Measurements from ENCODE around the gene ORC2. TPM values are rescaled to one million over a fixed set of nuclear protein-coding genes. Genes with fewer than 3 reads are reported as not detected.
"Not testable (repeated sequence)": the region's sequence is repeated elsewhere in the genome, so short reads cannot be mapped to it uniquely, and the experiment has no call there.

The ORC2 gene
- total RNA-seq, 1 donor = 17.4 TPM

GRCh38 chr2:200987137-200987536 is 23.7 kb upstream of the ORC2 start:
- H3K4me3 ChIP-seq (ENCODE audit: low read depth, low read length) = no peak overlapping the region
- no peak for TF ChIP-seq CTCF (IDR thresholded peaks at IDR 0.05; ENCODE audit: insufficient read depth, low read length)

GRCh38 chr2:200985799-200986198 is 22.3 kb upstream of the ORC2 start:
- TF ChIP-seq CTCF (IDR thresholded peaks at IDR 0.05; ENCODE audit: insufficient read depth, low read length) = no peak
- peak; percentile 91 for DNase-seq (ENCODE audit: low read depth)
- H3K4me3 ChIP-seq (ENCODE audit: low read depth, low read length) = no peak overlapping the region

More at GRCh38 chr2:200987137-200987536, 23.7 kb upstream of the ORC2 start:
- no peak for DNase-seq (ENCODE audit: low read depth)

- DNase-seq (ENCODE audit: low read depth) = no peak
- TF ChIP-seq CTCF (IDR thresholded peaks at IDR 0.05; ENCODE audit: insufficient read depth, low read length) = no peak
- H3K4me3 ChIP-seq (ENCODE audit: low read depth, low read length) = no peak overlapping the region
Measured at GRCh38 chr2:200976710-200977109, 13.2 kb upstream of the ORC2 start.

- no peak for DNase-seq (ENCODE audit: low read depth)
- no peak overlapping the region for H3K4me3 ChIP-seq (ENCODE audit: low read depth, low read length)
- no peak for TF ChIP-seq CTCF (IDR thresholded peaks at IDR 0.05; ENCODE audit: insufficient read depth, low read length)
Measured at GRCh38 chr2:200975672-200976071, 12.2 kb upstream of the ORC2 start.

GRCh38 chr2:200970057-200970456 is 6.6 kb upstream of the ORC2 start:
- H3K4me3 ChIP-seq (ENCODE audit: low read depth, low read length); DNase-seq (ENCODE audit: low read depth): not testable (repeated sequence)

- no peak overlapping the region for H3K4me3 ChIP-seq (ENCODE audit: low read depth, low read length)
- TF ChIP-seq CTCF (IDR thresholded peaks at IDR 0.05; ENCODE audit: insufficient read depth, low read length) = no peak
- DNase-seq (ENCODE audit: low read depth) = no peak
Measured at GRCh38 chr2:200968735-200969134, 5.3 kb upstream of the ORC2 start.

- no peak for DNase-seq (ENCODE audit: low read depth)
- TF ChIP-seq CTCF (IDR thresholded peaks at IDR 0.05; ENCODE audit: insufficient read depth, low read length) = no peak
- no peak overlapping the region for H3K4me3 ChIP-seq (ENCODE audit: low read depth, low read length)
Measured at GRCh38 chr2:200968162-200968561, 4.7 kb upstream of the ORC2 start.
